IPS-11a (cell line): ENCODE measurements around the gene POR.
"Not testable (repeated sequence)": the region's sequence is repeated elsewhere in the genome, so short reads cannot be mapped to it uniquely, and the experiment has no call there.

Experiments used
- H3K4me3 ChIP-seq: one replicate; pipeline ENCODE4 v1.5.1; 2013; ENCODE audit warnings: low read depth, low read length, control low read depth

POR gene

GRCh38 chr7:75884476-75884875 lies 30.5 kb upstream of the POR start:
- no peak overlapping the region for H3K4me3 ChIP-seq

GRCh38 chr7:75885036-75885435 lies 29.9 kb upstream of the POR start:
- H3K4me3 ChIP-seq: no peak overlapping the region

GRCh38 chr7:75887669-75888369 lies 27.1 kb upstream of the POR start:
- no peak overlapping the region for H3K4me3 ChIP-seq

GRCh38 chr7:75888464-75889222 lies 26.3 kb upstream of the POR start:
- no peak overlapping the region for H3K4me3 ChIP-seq

- no peak overlapping the region for H3K4me3 ChIP-seq
Measured at GRCh38 chr7:75889223-75889825, 25.6 kb upstream of the POR start.

GRCh38 chr7:75889826-75890225 lies 25.1 kb upstream of the POR start:
- no peak overlapping the region for H3K4me3 ChIP-seq

- not testable (repeated sequence) for H3K4me3 ChIP-seq
Measured at GRCh38 chr7:75891237-75891636, 23.7 kb upstream of the POR start.

- H3K4me3 ChIP-seq: no peak overlapping the region
Measured at GRCh38 chr7:75891815-75892411, 23.0 kb upstream of the POR start.

GRCh38 chr7:75892634-75893272 lies 22.2 kb upstream of the POR start:
- no peak overlapping the region for H3K4me3 ChIP-seq

- H3K4me3 ChIP-seq: no peak overlapping the region
Measured at GRCh38 chr7:75896803-75897327, 18.1 kb upstream of the POR start.

- H3K4me3 ChIP-seq: no peak overlapping the region
Measured at GRCh38 chr7:75900617-75901315, 14.2 kb upstream of the POR start.

GRCh38 chr7:75905785-75906604 lies 9.0 kb upstream of the POR start:
- H3K4me3 ChIP-seq: no peak overlapping the region

- no peak overlapping the region for H3K4me3 ChIP-seq
Measured at GRCh38 chr7:75906991-75907667, 7.8 kb upstream of the POR start.

GRCh38 chr7:75907668-75908039 lies 7.3 kb upstream of the POR start:
- not testable (repeated sequence) for H3K4me3 ChIP-seq

- no peak overlapping the region for H3K4me3 ChIP-seq
Measured at GRCh38 chr7:75909521-75910132, 5.3 kb upstream of the POR start.

- not testable (repeated sequence) for H3K4me3 ChIP-seq
Measured at GRCh38 chr7:75911186-75911585, 3.8 kb upstream of the POR start.

- no peak overlapping the region for H3K4me3 ChIP-seq
Measured at GRCh38 chr7:75913437-75913836, 1.5 kb upstream of the POR start.

GRCh38 chr7:75914169-75914654 lies 743 bp upstream of the POR start:
- H3K4me3 ChIP-seq: peak overlapping the region; percentile 77
